SK-N-MC (cell line): ENCODE results near the gene EFL1.

Experiments used
- EZH2 ChIP-seq: fragments of 200-600 bp; sonication (generic); IDR thresholded peaks from one replicate; pipeline ENCODE4 v1.6.1; 2017; ENCODE audit warnings: antibody characterized with exemption
- FOXP2 ChIP-seq: optimal IDR thresholded peaks from 2 replicates; pipeline ENCODE3; 2011; ENCODE audit warnings: mild to moderate bottlenecking, moderate library complexity; ENCODE audit not compliant: insufficient read depth; ENCODE audit errors: extremely low read length, control extremely low read depth
- POLR2AphosphoS5 ChIP-seq: IDR thresholded peaks from 2 replicates; pipeline ENCODE4 v1.6.1; 2012; ENCODE audit warnings: mild to moderate bottlenecking, low read depth, low read length, borderline replicate concordance

GRCh38 chr15:82231233-82231632 is 31.3 kb downstream of the EFL1 start:
- TF ChIP-seq EZH2 (no peak), POLR2AphosphoS5 (no peak), FOXP2 (no peak)
